Esophagus squamous epithelium (tissue), 4 donors: ENCODE results near the gene TMEM235.

ENCODE experiments used
- POLR2A ChIP-seq, 4 donors: fragments of 450-650 bp; IDR thresholded peaks; one replicate each; pipeline ENCODE4 v1.6.1; 2017; ENCODE audit warnings: antibody characterized with exemption in 4 of 4, mild to moderate bottlenecking in 4 of 4, moderate library complexity in 3 of 4
- TF ChIP-seq, protein P1 (sequence below), 6 experiments: fragments of 450-650 bp in 4 of 6; fragments of 200-600 bp in 2 of 6; sonication (generic) in 2 of 6; IDR thresholded peaks; one replicate each; pipeline ENCODE4 v1.5.1; 2016 to 2019; ENCODE audit warnings: antibody characterized with exemption in 6 of 6, mild to moderate bottlenecking in 4 of 6, moderate library complexity in 4 of 6

DNA sequence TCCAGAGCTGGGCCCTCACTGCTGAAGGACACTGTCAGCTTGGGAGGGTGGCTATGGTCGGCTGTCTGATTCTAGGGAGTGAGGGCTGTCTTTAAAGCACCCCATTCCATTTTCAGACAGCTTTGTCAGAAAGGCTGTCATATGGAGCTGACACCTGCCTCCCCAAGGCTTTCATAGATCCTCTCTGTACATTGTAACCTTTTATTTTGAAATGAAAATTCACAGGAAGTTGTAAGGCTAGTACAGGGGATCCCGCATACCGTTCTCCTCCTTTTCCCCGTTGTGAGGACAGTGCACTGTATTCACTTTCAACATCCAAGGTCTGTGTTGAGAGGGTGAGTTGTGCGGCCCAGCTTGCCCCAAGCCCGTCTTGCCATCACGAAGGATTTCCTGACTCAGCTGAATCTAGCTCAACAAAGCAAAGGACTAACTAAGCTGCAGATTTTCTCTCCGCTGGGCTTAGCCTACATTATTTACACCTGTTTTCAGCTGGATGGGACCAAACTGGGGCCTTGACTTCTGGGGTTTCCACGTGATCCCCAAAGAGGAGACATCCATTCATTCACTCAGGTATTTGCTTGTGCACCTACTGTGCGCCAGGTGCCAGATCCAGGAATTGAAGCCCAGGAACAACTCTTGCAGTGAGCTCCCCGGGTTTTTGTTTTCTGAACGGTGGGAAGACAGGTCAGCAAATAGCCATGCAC lies 5.2 kb upstream of the TMEM235 start:
- TF ChIP-seq, protein P1, sequence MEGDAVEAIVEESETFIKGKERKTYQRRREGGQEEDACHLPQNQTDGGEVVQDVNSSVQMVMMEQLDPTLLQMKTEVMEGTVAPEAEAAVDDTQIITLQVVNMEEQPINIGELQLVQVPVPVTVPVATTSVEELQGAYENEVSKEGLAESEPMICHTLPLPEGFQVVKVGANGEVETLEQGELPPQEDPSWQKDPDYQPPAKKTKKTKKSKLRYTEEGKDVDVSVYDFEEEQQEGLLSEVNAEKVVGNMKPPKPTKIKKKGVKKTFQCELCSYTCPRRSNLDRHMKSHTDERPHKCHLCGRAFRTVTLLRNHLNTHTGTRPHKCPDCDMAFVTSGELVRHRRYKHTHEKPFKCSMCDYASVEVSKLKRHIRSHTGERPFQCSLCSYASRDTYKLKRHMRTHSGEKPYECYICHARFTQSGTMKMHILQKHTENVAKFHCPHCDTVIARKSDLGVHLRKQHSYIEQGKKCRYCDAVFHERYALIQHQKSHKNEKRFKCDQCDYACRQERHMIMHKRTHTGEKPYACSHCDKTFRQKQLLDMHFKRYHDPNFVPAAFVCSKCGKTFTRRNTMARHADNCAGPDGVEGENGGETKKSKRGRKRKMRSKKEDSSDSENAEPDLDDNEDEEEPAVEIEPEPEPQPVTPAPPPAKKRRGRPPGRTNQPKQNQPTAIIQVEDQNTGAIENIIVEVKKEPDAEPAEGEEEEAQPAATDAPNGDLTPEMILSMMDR (IDR thresholded peaks at IDR 0.05): no peak
- no peak for TF ChIP-seq POLR2A (IDR thresholded peaks at IDR 0.05)
